SK-N-SH (cell line): ENCODE results near the gene KAT5. TPM values are rescaled to one million over a fixed set of nuclear protein-coding genes. Genes with fewer than 3 reads are reported as not detected.

ENCODE experiments used
- polyA plus RNA-seq, 3 experiments: library from polyadenylated mRNA; depleted of rRNA; stranded (reverse); fragments of >200 nt; gene quantifications; 2 replicates each; pipeline ENCODE4 v1.2.3, GENCODE V29; 2012
- small RNA-seq, 7 experiments: library from RNA; depleted of rRNA; stranded (forward); fragments of <200 nt; gene quantifications; one replicate each; pipeline ENCODE3, GENCODE V24; 2012

KAT5 gene
- polyA plus RNA-seq, 1 of the 3 experiments (the other 2 are of a cell fraction): 51.9 TPM

Small RNA genes lying within 50 kb of the gene (small RNA-seq; reads per million reads assigned to genes)
- gene RN7SL309P: 0 reads per million in 7 experiments

Other genes starting within 250 kb of the KAT5 start
- 285 and 510 TPM in 2 replicates for gene MALAT1, start 213.2 kb upstream of the KAT5 start, polyA plus RNA-seq (2012; rRNA removed)
- gene SCYL1, start 187.2 kb upstream of the KAT5 start, polyA plus RNA-seq (2012; rRNA removed): 76.7 and 79.9 TPM in 2 replicates
- gene LTBP3, start 153.9 kb upstream of the KAT5 start, polyA plus RNA-seq (2012; rRNA removed): 92.1 and 167 TPM in 2 replicates
- gene ZNRD2, start 141.8 kb upstream of the KAT5 start, polyA plus RNA-seq (2012; rRNA removed): 62.5 and 78.1 TPM in 2 replicates
- gene FAM89B, start 139.7 kb upstream of the KAT5 start, polyA plus RNA-seq (2012; rRNA removed): 61.3 and 65.3 TPM in 2 replicates
- 35.1 and 48.7 TPM in 2 replicates for gene EHBP1L1, start 136.2 kb upstream of the KAT5 start, polyA plus RNA-seq (2012; rRNA removed)
- gene KCNK7, start 116.5 kb upstream of the KAT5 start, polyA plus RNA-seq (2012; rRNA removed): 0.34 and 0.58 TPM in 2 replicates
- 28.9 and 31.1 TPM in 2 replicates for gene MAP3K11, start 98.0 kb upstream of the KAT5 start, polyA plus RNA-seq (2012; rRNA removed)
- 23.8 and 33.7 TPM in 2 replicates for gene PCNX3, start 96.5 kb upstream of the KAT5 start, polyA plus RNA-seq (2012; rRNA removed)
- 15.1 and 18.7 TPM in 2 replicates for gene SIPA1, start 74.2 kb upstream of the KAT5 start, polyA plus RNA-seq (2012; rRNA removed)
- gene RELA, start 49.3 kb upstream of the KAT5 start, polyA plus RNA-seq (2012; rRNA removed): 28.1 and 49.5 TPM in 2 replicates
- 43.9 and 50.9 TPM in 2 replicates for gene RNASEH2C, start 8.5 kb downstream of the KAT5 start, polyA plus RNA-seq (2012; rRNA removed)
- 3.8 and 4.6 TPM in 2 replicates for gene AP5B1, start 68.7 kb downstream of the KAT5 start, polyA plus RNA-seq (2012; rRNA removed)
- not detected in 2 replicates for gene OVOL1, start 74.8 kb downstream of the KAT5 start, polyA plus RNA-seq (2012; rRNA removed)
- gene SNX32, start 121.7 kb downstream of the KAT5 start, polyA plus RNA-seq (2012; rRNA removed): 0.81 and 1.0 TPM in 2 replicates
- 2,761 and 4,252 TPM in 2 replicates for gene CFL1, start 145.9 kb downstream of the KAT5 start, polyA plus RNA-seq (2012; rRNA removed)
- gene MUS81, start 148.2 kb downstream of the KAT5 start, polyA plus RNA-seq (2012; rRNA removed): 39.7 and 58.2 TPM in 2 replicates
- 194 and 203 TPM in 2 replicates for gene EFEMP2, start 160.5 kb downstream of the KAT5 start, polyA plus RNA-seq (2012; rRNA removed)
- gene CTSW, start 167.6 kb downstream of the KAT5 start, polyA plus RNA-seq (2012; rRNA removed): 0.49 and 0.68 TPM in 2 replicates
- 159 and 190 TPM in 2 replicates for gene FIBP, start 176.2 kb downstream of the KAT5 start, polyA plus RNA-seq (2012; rRNA removed)
- 34.2 and 52.8 TPM in 2 replicates for gene CCDC85B, start 178.4 kb downstream of the KAT5 start, polyA plus RNA-seq (2012; rRNA removed)
- gene FOSL1, start 188.1 kb downstream of the KAT5 start, polyA plus RNA-seq (2012; rRNA removed): 17.9 and 30.1 TPM in 2 replicates
- 54.4 and 65.3 TPM in 2 replicates for gene C11orf68, start 206.8 kb downstream of the KAT5 start, polyA plus RNA-seq (2012; rRNA removed)
- gene DRAP1, start 207.2 kb downstream of the KAT5 start, polyA plus RNA-seq (2012; rRNA removed): 309 and 464 TPM in 2 replicates
- not detected in 2 replicates for gene TSGA10IP, start 233.2 kb downstream of the KAT5 start, polyA plus RNA-seq (2012; rRNA removed)
- 39.2 and 73.6 TPM in 2 replicates for gene SART1, start 249.5 kb downstream of the KAT5 start, polyA plus RNA-seq (2012; rRNA removed)